K562 (cell line): ENCODE results near the gene SV2A. TPM values are rescaled to one million over a fixed set of nuclear protein-coding genes. Genes with fewer than 3 reads are reported as not detected.

ENCODE experiments used
- CEBPB ChIP-seq: fragments of 450-650 bp; IDR thresholded peaks from 2 replicates; pipeline ENCODE4 v1.6.1; 2016; ENCODE audit warnings: missing genetic modification characterization, missing compliant biosample characterization
- CHD4 ChIP-seq: fragments of 200-600 bp; sonication (generic); IDR thresholded peaks from 3 replicates; pipeline ENCODE4 v1.6.1; 2012; ENCODE audit warnings: low read depth, mild to moderate bottlenecking, mixed read lengths, low read length, inconsistent platforms; ENCODE audit not compliant: insufficient read depth, insufficient replicate concordance, poor library complexity, severe bottlenecking
- ERF ChIP-seq: fragments of 450-650 bp; formaldehyde crosslinking; IDR thresholded peaks from 2 replicates; pipeline ENCODE4 v1.4.0; 2020; ENCODE audit warnings: mild to moderate bottlenecking, mixed read lengths
- FOXK2 ChIP-seq, 2 experiments: fragments of 450-650 bp; IDR thresholded peaks in 1 of 2; conservative IDR thresholded peaks in 1 of 2; 2 replicates each; pipeline ENCODE4 v1.6.1; 2016; ENCODE audit warnings: low read depth in 2 of 2, mild to moderate bottlenecking in 1 of 2
- HDAC2 ChIP-seq: fragments of 450-650 bp; IDR thresholded peaks from 2 replicates; pipeline ENCODE4 v1.6.1; 2016; ENCODE audit warnings: mild to moderate bottlenecking
- JUND ChIP-seq, 2 experiments: IDR thresholded peaks; 2 replicates in 1 of 2; 3 replicates in 1 of 2; pipeline ENCODE4 v1.6.1; 2011; ENCODE audit warnings: borderline replicate concordance in 2 of 2, low read depth in 2 of 2, low read length in 2 of 2, improper control_type of control experiment in 1 of 2, missing biosample characterization in 1 of 2, missing genetic modification characterization in 1 of 2, missing genetic modification reagents in 1 of 2
- KDM4B ChIP-seq, 2 experiments: fragments of 450-650 bp in 1 of 2; sonication (generic) in 1 of 2; IDR thresholded peaks; 2 replicates each; pipeline ENCODE4 v1.6.1; 2016 to 2017; ENCODE audit warnings: borderline replicate concordance in 2 of 2, antibody characterized with exemption in 1 of 2, low read depth in 1 of 2, mild to moderate bottlenecking in 1 of 2
- KLF16 ChIP-seq: IDR thresholded peaks from 2 replicates; pipeline ENCODE4 v1.6.1; 2016; ENCODE audit warnings: antibody characterized with exemption
- LARP7 ChIP-seq: fragments of 450-650 bp; IDR thresholded peaks from 2 replicates; pipeline ENCODE4 v1.6.1; 2016
- LEF1 ChIP-seq: fragments of 450-650 bp; IDR thresholded peaks from 2 replicates; pipeline ENCODE4 v1.6.1; 2016; ENCODE audit warnings: mild to moderate bottlenecking
- MLLT1 ChIP-seq, 2 experiments: fragments of 450-650 bp; IDR thresholded peaks; 2 replicates each; pipeline ENCODE4 v1.6.1; 2016
- MTA2 ChIP-seq: fragments of 450-650 bp; IDR thresholded peaks from 2 replicates; pipeline ENCODE4 v1.6.1; 2016; ENCODE audit warnings: low read depth
- NFE2 ChIP-seq: IDR thresholded peaks from 2 replicates; pipeline ENCODE4 v1.6.1; 2014; ENCODE audit warnings: antibody characterized with exemption, low read depth
- SIN3B ChIP-seq: fragments of 450-650 bp; IDR thresholded peaks from 2 replicates; pipeline ENCODE4 v1.6.1; 2017; ENCODE audit warnings: low read depth, mild to moderate bottlenecking, moderate library complexity
- SMAD1 ChIP-seq: fragments of 150-350 bp; IDR thresholded peaks from 2 replicates; pipeline ENCODE4 v1.6.1; 2014; ENCODE audit warnings: low read length, low read depth; ENCODE audit not compliant: partially characterized antibody
- TAF15 ChIP-seq: fragments of 200-400 bp; formaldehyde crosslinking; IDR thresholded peaks from 2 replicates; pipeline ENCODE4 v1.6.1; 2017; ENCODE audit warnings: mild to moderate bottlenecking, low read depth, low read length, moderate library complexity
- ZBED1 ChIP-seq: IDR thresholded peaks from 2 replicates; pipeline ENCODE4 v1.6.1; 2014
- ZBTB12 ChIP-seq: fragments of 250-450 bp; sonication (Bioruptor Pico); IDR thresholded peaks from 2 replicates; pipeline ENCODE4 v1.4.0; 2020
- ZFP36 ChIP-seq: fragments of 150-350 bp; IDR thresholded peaks from 2 replicates; pipeline ENCODE4 v1.6.1; 2018; ENCODE audit warnings: low read length, low read depth; ENCODE audit not compliant: partially characterized antibody
- ZNF354B ChIP-seq: fragments of 250-450 bp; sonication (Bioruptor Pico); IDR thresholded peaks from 2 replicates; pipeline ENCODE4 v1.4.0; 2020
- ZNF592 ChIP-seq: fragments of 450-650 bp; IDR thresholded peaks from 2 replicates; pipeline ENCODE4 v1.6.1; 2017; ENCODE audit warnings: antibody characterized with exemption, mild to moderate bottlenecking
- ZNF785 ChIP-seq: fragments of 250-450 bp; sonication (Bioruptor Pico); IDR thresholded peaks from 2 replicates; pipeline ENCODE4 v1.4.0; 2020; ENCODE audit warnings: mild to moderate bottlenecking
- polyA plus RNA-seq, 8 experiments: library from polyadenylated mRNA; depleted of rRNA in 4 of 8; stranded (reverse) in 5 of 8; unstranded in 3 of 8; fragments of >200 nt; fragmentation: Nextera tagmentation in 2 of 8; fragmentation: Illumina TruSeq in 1 of 8; extraction: Ambion mirVana in 2 of 8; extraction: Trizol in 1 of 8; gene quantifications; 2 replicates each; pipeline versions ENCODE4 v1.2.1 to v1.2.3, GENCODE V29; 2011 to 2014; ENCODE audit warnings: inconsistent platforms in 1 of 8, missing spikeins in 1 of 8
- total RNA-seq, 7 experiments: library from RNA; depleted of rRNA in 6 of 7; stranded (reverse); fragments of >200 nt in 6 of 7; fragmentation: Illumina TruSeq in 2 of 7; extraction: Trizol in 2 of 7; gene quantifications; 2 replicates each; pipeline versions ENCODE4 v1.2.1 to v1.2.3, GENCODE V29; 2011 to 2021; ENCODE audit warnings: low replicate concordance in 1 of 7

The SV2A gene
- total and polyA plus RNA-seq, 9 of the 15 experiments (the other 6 are each of a cell fraction or from before 2014, with no cell fraction given): 0.07 to 0.22 (median 0.11) TPM; not detected in 1

- TF ChIP-seq TAF15 (no peak), KLF16 (no peak), LARP7 (no peak), SIN3B (peak; percentile 94), CHD4 (no peak), FOXK2 (conservative IDR thresholded peaks at IDR 0.05 in 1 of 2, IDR thresholded peaks at IDR 0.05 in 1 of 2; ENCODE audit: low read depth in 2 of 2) (peak in 1 of 2 experiments; percentile 32; a peak in 1 of 4 replicates), SMAD1 (peak; percentile 79), ZBED1 (peak; percentile 83; the same call in 1 of the 2 replicates), MLLT1 (IDR thresholded peaks at IDR 0.05) (0 out of 4 replicates have a peak, but pooled peaks of 1 of the 2 experiments have one; percentile 21), ZNF592 (peak; percentile 38; the same call in 1 of the 2 replicates), ZFP36 (no peak), NFE2 (no peak), ERF (CRISPR knock-in tag) (no peak), JUND (IDR thresholded peaks at IDR 0.05; ENCODE audit: borderline replicate concordance, low read depth, low read length) (peak; percentile 64), JUND (tag; IDR thresholded peaks at IDR 0.05; ENCODE audit: borderline replicate concordance, low read depth, low read length) (no peak; the same call in 2 of the 3 replicates), ZBTB12 (peak; percentile 70; the same call in 1 of the 2 replicates), ZNF785 (no peak), KDM4B (IDR thresholded peaks at IDR 0.05; ENCODE audit: borderline replicate concordance in 2 of 2, low read depth in 1 of 2) (peak in 1 of 2 experiments; percentile 87; a peak in 1 of 4 replicates), CEBPB (tag) (peak; percentile 27; the same call in 1 of the 2 replicates), LEF1 (no peak), ZNF354B (no peak), HDAC2 (no peak), MTA2 (peak; percentile 77)
Measured at GRCh38 chr1:149927563-149928400, 10.1 kb upstream of the SV2A start, which contains the start of gene SF3B4 (continued).
